Measurements from ENCODE around the gene DLGAP1. TPM values are rescaled to one million over a fixed set of nuclear protein-coding genes. Genes with fewer than 3 reads are reported as not detected.

DLGAP1 gene
- total and polyA plus RNA-seq, 7 donors: 0.13 to 2.6 (median 1.3) TPM; not detected in 1

GRCh38 chr18:3914833-3915610 is 540.1 kb downstream of the DLGAP1 start:
- TF ChIP-seq, protein P1, sequence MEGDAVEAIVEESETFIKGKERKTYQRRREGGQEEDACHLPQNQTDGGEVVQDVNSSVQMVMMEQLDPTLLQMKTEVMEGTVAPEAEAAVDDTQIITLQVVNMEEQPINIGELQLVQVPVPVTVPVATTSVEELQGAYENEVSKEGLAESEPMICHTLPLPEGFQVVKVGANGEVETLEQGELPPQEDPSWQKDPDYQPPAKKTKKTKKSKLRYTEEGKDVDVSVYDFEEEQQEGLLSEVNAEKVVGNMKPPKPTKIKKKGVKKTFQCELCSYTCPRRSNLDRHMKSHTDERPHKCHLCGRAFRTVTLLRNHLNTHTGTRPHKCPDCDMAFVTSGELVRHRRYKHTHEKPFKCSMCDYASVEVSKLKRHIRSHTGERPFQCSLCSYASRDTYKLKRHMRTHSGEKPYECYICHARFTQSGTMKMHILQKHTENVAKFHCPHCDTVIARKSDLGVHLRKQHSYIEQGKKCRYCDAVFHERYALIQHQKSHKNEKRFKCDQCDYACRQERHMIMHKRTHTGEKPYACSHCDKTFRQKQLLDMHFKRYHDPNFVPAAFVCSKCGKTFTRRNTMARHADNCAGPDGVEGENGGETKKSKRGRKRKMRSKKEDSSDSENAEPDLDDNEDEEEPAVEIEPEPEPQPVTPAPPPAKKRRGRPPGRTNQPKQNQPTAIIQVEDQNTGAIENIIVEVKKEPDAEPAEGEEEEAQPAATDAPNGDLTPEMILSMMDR (IDR thresholded peaks at IDR 0.05): no peak
- no peak for TF ChIP-seq POLR2A (IDR thresholded peaks at IDR 0.05)
- no peak for TF ChIP-seq POLR2AphosphoS5 (IDR thresholded peaks at IDR 0.05)
- no peak for TF ChIP-seq EP300 (IDR thresholded peaks at IDR 0.05)
- intact Hi-C loops (cut with DNase I): no loop called here
- H3K27me3 ChIP-seq: no peaks in the 10 kb centered on the region
- H3K36me3 ChIP-seq: no peaks in the 10 kb centered on the region
- no peak for DNase-seq
- H3K9me3 ChIP-seq: no peaks in the 10 kb centered on the region
- no peak overlapping the region for H3K27ac ChIP-seq
- no peak overlapping the region for H3K4me3 ChIP-seq
- H3K4me1 ChIP-seq: no peaks in the 10 kb centered on the region
- 87 to 92% methylated on average over 2 of the region's 2 CpGs for WGBS, 2 donors

DNA sequence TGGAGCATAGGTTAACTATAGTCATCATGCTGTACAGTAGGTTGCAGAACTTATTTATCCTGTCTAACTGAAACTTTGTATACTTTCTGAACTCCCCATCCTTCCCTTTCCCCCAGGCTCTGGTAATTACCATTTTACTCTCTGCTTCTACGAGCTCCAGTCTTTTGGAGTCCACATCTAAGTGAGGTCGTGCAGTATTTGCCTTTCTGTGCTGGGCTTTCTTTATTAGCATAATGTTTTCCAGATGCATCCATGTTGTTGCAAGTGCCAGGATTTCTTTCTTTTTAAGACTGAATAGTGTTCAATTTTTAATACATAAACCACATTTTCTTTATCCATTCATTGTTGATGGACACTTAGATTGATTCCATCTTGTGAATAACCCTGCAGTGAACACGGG is 541.0 kb downstream of the DLGAP1 start:
- TF ChIP-seq POLR2A (IDR thresholded peaks at IDR 0.05) (no peak), EP300 (IDR thresholded peaks at IDR 0.05) (no peak), POLR2AphosphoS5 (IDR thresholded peaks at IDR 0.05) (no peak)
- TF ChIP-seq, protein P1 (IDR thresholded peaks at IDR 0.05): no peak
- Histone ChIP-seq H3K27ac (no peak overlapping the region), H3K4me1 (no peaks in the 10 kb centered on the region), H3K36me3 (no peaks in the 10 kb centered on the region), H3K4me3 (no peak overlapping the region), H3K9me3 (no peaks in the 10 kb centered on the region), H3K27me3 (no peaks in the 10 kb centered on the region)
- 63 to 70% methylated on average over 3 of the region's 3 CpGs for WGBS, 2 donors
- intact Hi-C loops (cut with DNase I): no loop called here
- no peak for DNase-seq

GRCh38 chr18:3912705-3913104 is 542.4 kb downstream of the DLGAP1 start:
- Histone ChIP-seq H3K9me3 (no peaks in the 10 kb centered on the region), H3K36me3 (no peaks in the 10 kb centered on the region), H3K27ac (no peak overlapping the region), H3K4me3 (no peak overlapping the region), H3K4me1 (no peaks in the 10 kb centered on the region), H3K27me3 (no peaks in the 10 kb centered on the region)
- TF ChIP-seq POLR2AphosphoS5 (IDR thresholded peaks at IDR 0.05): no peak
- WGBS, 2 donors: 80 to 82% methylated on average over 1 of the region's 1 CpG
- no peak for DNase-seq
- intact Hi-C loops (cut with DNase I): no loop called here

DNA sequence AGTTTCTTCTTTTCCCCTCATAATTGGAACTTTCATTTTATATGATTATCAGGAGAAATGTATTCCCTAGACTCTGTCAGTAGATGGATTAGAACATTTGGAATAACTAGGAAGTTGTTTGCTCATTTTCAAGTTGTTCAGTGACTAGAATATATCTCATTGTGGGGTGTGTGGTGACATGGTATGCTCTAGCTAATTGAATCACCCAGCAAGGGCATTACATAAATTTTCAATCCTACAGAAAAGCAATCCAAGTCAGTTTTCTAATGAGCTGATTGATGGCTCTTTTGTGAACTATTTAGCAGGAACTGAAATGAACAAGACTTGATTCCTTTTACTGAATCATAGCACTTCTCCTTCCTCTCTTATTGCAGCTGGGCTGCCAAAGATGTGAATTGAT is 543.7 kb downstream of the DLGAP1 start:
- DNase-seq: no peak
- Histone ChIP-seq H3K4me3 (no peak overlapping the region), H3K9me3 (no peaks in the 10 kb centered on the region), H3K27ac (no peak overlapping the region), H3K36me3 (no peaks in the 10 kb centered on the region), H3K4me1 (no peaks in the 10 kb centered on the region), H3K27me3 (no peaks in the 10 kb centered on the region)
- no peak for TF ChIP-seq POLR2AphosphoS5 (IDR thresholded peaks at IDR 0.05)
- TF ChIP-seq, protein P1 (IDR thresholded peaks at IDR 0.05): no peak
- TF ChIP-seq EP300 (IDR thresholded peaks at IDR 0.05): no peak
- TF ChIP-seq POLR2A (IDR thresholded peaks at IDR 0.05): no peak
- intact Hi-C loops (cut with DNase I): no loop called here

DNA sequence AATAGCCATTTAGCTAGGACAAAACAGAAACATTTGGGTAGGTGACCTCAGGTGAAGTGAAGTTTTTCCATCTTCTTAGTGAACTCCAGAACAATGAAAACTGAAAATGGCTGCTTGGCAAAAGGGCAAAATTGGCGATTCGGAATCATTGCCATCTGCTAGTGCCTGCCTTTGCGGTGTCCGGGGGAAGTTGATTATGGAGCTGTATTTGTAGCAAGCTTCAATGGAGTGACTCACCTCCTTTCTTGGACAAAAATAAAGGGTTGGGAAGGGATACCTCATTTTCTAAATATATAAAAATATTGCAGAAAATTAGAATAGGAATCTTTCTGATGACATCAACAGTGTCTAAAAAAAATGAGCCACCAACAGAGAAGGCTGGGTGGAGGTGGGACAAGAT is 544.6 kb downstream of the DLGAP1 start:
- intact Hi-C loops (cut with DNase I): no loop called here
- WGBS, 2 donors: 91 to 96% methylated on average over 4 of the region's 4 CpGs
- no peak overlapping the region for H3K27ac ChIP-seq
- no peaks in the 10 kb centered on the region for H3K27me3 ChIP-seq
- no peaks in the 10 kb centered on the region for H3K9me3 ChIP-seq
- TF ChIP-seq EP300 (IDR thresholded peaks at IDR 0.05): no peak
- TF ChIP-seq, protein P1 (IDR thresholded peaks at IDR 0.05): no peak
- no peak for TF ChIP-seq POLR2A (IDR thresholded peaks at IDR 0.05)
- no peak for TF ChIP-seq POLR2AphosphoS5 (IDR thresholded peaks at IDR 0.05)
- no peaks in the 10 kb centered on the region for H3K36me3 ChIP-seq
- no peak for DNase-seq
- no peak overlapping the region for H3K4me3 ChIP-seq
- H3K4me1 ChIP-seq: no peaks in the 10 kb centered on the region
